Prostate gland (tissue), 2 donors: ENCODE results near the gene CFAP54.

Source experiments
- CTCF ChIP-seq, 4 experiments: fragments of 200-600 bp in 2 of 4; fragments of 450-650 bp in 2 of 4; sonication (generic) in 2 of 4; IDR thresholded peaks; 1 replicate in 3 of 4; 2 replicates in 1 of 4; pipeline ENCODE4 v1.5.1; 2016 to 2019; ENCODE audit warnings: antibody characterized with exemption in 4 of 4, mild to moderate bottlenecking in 2 of 4, moderate library complexity in 2 of 4
- POLR2A ChIP-seq: fragments of 450-650 bp; IDR thresholded peaks from one replicate; pipeline ENCODE4 v1.6.1; 2016; ENCODE audit warnings: antibody characterized with exemption, mild to moderate bottlenecking

GRCh38 chr12:96606134-96606533, 116.8 kb downstream of the CFAP54 start:
- TF ChIP-seq CTCF (IDR thresholded peaks at IDR 0.05) (no peak), POLR2A (no peak)
